VCaP (cell line): ENCODE data around the gene GLIS1.

Source experiments
- H3K27ac ChIP-seq: fragments of 450-650 bp; 2 replicates; pipeline ENCODE4 v1.5.1; 2017
- TF ChIP-seq, protein P1 (sequence below): fragments of 450-650 bp; conservative IDR thresholded peaks from 2 replicates; pipeline ENCODE4 v1.5.1; 2017; ENCODE audit warnings: mild to moderate bottlenecking, moderate library complexity

GLIS1 gene

DNA sequence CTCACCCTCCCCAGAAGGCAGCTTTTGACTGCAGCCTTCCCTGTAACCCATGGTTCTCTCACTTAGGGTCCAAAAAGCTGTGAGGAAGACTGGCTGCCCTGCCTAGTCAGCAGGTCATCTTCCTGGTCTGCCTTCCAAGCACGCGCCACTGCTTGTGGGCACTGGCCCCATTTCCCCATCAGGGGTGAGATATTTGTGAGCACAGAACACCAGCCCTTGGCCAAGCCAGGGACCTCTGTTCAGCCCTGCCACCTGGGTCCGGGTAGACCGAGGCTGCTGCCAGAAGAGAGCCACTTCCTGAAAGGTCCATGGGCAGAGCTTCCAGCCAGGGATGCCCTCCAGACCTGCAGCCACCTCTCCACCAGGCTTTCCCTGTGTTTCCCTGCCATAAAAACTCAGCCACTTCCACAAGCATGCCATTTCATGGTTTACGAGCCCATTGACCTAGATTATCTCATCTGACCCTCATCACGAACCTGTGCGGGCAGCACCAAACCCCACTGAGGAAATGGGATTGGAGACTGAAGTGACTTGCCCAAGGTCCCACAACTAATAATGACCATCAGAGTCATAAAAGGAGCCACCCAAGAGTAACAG, 40.5 kb downstream of the GLIS1 start:
- TF ChIP-seq, protein P1, sequence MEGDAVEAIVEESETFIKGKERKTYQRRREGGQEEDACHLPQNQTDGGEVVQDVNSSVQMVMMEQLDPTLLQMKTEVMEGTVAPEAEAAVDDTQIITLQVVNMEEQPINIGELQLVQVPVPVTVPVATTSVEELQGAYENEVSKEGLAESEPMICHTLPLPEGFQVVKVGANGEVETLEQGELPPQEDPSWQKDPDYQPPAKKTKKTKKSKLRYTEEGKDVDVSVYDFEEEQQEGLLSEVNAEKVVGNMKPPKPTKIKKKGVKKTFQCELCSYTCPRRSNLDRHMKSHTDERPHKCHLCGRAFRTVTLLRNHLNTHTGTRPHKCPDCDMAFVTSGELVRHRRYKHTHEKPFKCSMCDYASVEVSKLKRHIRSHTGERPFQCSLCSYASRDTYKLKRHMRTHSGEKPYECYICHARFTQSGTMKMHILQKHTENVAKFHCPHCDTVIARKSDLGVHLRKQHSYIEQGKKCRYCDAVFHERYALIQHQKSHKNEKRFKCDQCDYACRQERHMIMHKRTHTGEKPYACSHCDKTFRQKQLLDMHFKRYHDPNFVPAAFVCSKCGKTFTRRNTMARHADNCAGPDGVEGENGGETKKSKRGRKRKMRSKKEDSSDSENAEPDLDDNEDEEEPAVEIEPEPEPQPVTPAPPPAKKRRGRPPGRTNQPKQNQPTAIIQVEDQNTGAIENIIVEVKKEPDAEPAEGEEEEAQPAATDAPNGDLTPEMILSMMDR = no peak
- H3K27ac ChIP-seq = no peak overlapping the region

DNA sequence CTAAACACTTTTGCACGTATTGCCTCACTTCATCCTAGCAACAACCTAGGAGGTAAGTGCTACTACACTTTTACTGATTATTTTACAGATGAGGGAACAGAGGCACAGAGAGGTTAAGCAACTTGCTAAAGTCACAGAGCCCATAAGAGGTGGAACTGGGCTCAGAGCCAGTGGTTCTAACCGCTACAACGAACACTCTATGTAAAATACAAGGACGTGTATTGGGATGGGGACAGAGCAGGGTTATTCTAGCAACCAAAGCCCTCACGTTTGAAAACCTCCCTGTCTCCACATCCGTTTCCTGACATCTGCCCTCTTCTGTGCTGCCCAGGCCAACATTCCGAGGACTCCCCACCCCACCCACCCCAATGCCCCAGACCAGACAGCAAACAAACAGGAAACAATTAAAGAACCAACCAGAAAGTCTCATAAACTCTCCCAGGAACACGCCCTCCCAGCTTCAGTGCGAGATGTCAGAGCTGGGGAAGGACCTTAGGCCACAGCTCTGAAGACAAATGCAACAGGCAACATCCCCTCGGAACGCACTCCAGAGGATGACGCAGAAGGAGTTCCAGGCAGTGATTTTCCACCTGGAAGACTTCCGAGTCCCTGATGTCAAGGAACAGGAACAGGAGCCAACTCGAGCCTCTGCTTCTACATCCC, 41.1 kb downstream of the GLIS1 start:
- H3K27ac ChIP-seq = no peak overlapping the region
- TF ChIP-seq, protein P1 = no peak

DNA sequence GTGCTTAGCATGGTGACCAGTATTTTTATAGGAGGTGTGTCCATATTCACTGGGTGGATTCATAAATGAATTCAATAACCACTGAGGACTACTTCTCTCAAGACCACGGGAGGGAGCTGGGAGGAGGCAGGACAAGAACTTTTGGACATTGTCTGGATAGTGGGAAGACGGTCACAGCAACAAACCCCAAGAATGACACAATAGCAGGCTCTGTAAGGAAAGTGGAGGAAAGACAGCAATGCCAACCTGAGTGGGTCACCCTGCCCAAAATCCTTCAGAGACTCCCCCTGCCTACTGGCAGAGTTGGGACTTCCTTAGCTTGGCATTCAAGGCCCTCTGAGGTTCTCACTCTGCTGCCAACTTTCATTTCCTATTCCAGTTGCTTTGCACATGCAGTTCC, 42.0 kb downstream of the GLIS1 start:
- H3K27ac ChIP-seq = no peak overlapping the region
- TF ChIP-seq, protein P1 = no peak

DNA sequence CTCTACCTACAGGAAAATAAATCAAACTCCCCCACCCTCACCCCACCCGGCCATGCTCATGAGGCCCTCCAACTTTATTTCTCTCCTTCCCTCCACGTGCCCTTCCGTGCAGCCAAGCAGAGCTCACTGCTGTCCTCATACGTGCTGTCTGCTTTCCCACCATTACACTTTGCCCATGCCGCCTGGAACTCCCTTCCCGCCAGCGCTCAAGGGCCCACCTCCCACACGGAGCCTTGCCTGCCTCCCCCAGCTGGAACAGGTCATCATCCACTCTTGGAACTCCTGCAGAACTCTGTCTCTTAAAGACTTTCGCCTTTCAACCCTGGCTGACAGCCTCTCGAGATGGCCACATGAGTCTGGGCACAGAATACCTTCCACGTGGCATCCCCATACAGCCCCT, 42.4 kb downstream of the GLIS1 start:
- TF ChIP-seq, protein P1 = no peak

DNA sequence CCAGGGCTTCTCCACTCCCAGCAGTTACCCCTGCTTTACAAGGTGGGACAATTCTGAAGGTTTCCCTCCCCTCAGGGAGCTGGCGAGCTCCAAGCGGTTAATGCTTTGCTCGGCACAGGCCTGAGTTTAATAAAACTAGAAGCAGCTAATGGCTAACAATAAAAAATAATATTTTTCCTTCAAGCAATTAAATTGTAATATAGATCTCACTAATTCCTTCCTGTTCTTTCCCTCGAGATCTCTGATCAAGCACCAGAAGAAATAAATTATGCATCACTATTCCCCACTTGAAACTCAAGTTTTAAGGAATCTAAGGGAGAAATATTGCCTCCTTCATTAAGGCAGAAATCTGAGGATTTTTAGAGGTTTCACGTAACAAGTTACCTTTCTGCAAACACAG, 42.9 kb downstream of the GLIS1 start:
- TF ChIP-seq, protein P1 = no peak
- no peak overlapping the region for H3K27ac ChIP-seq

More for the DNA sequence above, 42.4 kb downstream of the GLIS1 start:
- H3K27ac ChIP-seq = no peak overlapping the region

DNA sequence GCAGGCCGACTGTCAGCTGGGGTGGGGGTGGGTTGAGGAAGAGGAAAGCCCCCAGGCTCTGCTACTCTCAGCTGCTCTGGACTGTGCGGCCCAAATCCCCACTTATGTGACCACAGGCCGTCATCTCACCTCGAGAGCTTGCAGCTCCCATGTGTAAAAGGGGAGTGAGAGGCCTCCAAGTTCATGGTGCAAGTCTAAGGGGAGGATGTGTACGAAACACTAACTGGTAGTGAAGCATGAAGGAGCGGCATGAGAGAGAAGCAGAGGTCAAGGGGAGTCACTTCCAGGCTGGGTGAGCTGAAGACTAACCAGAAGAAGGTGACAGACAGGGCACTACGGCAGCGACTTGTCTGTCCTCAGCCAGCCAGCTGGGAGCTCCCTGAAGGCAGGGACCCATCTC, 43.8 kb downstream of the GLIS1 start:
- H3K27ac ChIP-seq = no peak overlapping the region
- TF ChIP-seq, protein P1 = no peak

DNA sequence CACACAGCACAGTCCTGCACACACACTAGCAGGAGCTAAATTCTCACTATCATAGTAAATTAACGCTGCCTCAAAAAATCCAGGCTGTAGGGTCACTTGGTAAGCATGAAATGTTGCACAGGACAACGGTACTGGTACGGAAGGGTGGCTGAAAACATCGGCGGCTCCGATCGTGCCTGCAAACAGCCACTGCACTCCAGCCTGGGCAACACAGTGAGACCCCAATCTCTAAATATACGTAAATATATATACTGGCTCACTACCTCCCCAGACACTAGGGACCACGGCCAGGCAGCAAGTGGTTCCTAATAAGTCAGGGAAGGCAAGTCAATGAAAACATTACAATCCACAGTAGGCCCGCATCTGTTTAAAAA, 44.3 kb downstream of the GLIS1 start:
- TF ChIP-seq, protein P1 = no peak
- no peak overlapping the region for H3K27ac ChIP-seq
